ENCODE measurements around the gene SSPN.

Gene SSPN

DNA sequence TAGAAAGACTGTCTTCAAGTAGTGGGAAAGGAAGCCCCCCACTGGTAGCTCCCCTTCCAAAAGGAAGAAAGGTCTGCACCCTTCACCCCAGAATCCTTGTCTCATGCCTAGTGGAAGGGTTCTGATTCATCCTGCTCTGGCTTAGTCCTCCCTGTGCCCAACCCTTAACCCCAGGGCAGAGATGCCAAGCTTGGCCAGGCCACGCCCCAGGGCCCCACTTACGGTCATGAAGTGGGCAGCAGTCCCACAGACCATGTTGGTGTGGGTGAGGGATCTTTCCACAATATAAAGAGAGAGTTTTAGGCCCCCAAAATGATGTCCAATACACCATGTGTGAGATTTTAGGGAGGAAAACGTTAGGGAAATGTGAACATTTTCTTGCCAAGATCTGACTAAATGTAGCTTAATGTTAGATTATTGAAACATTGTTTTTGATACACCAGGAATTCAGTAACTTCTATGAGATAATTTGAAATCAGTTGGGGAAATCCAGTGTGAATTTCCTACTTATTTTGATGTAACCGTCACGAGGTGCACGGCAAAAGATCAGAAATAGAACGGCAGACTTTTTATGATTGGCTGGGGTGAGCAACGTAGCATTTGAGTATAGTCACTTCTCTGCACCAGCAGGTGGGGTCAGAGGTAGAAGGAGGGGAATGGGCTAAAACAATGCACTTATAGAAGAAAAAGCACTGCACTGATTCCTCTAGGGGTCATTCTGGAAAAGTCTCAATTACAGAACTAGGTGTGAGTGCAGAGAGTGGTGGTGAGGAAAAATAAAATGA is 8.2 kb upstream of the SSPN start:
- DNase-seq (ENCODE audit: low read depth, low spot score), result no peak

DNA sequence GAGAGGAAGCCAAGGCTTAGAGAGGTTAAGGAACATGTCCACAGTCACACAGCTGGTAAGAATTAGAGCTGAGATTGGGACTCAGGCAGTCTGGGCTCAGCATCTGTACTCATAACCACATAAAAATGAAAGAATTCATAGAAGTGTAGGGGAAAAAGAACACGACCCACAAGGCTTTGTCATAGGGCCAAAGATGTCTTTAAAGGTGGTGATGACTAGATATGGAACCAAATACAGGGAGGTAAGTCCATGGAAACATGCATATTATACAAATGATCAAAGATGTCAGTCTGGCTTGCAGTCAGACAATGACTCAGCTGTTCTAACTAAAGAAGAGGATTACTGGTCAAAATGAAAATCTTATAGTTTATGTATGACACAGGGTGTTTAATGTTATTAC is 7.2 kb upstream of the SSPN start:
- DNase-seq (ENCODE audit: low read depth, low spot score), result no peak

DNA sequence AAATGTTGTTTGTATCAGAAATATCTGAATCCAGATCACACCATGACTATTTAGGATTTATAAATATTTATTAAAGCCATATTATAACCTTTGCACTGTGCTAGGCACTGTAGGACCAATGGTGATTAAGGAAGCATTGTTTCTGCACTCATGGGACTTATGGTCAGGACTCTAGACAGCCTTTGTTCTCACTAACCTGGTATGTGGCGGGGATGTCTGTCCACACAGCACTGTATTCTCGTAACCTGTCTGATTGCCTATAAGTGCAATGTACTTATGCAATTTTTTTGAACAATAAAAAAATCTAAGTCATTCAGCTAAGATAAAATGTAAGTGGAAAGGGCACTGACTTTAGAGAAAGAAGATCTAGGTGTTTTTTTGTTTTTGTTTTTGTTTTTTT is 6.7 kb upstream of the SSPN start:
- DNase-seq (ENCODE audit: low read depth, low spot score), result no peak

- DNase-seq (ENCODE audit: low read depth, low spot score), result no peak
These were observed 3.2 kb upstream of the SSPN start for GRCh38 chr12:26192142-26192541.

GRCh38 chr12:26193539-26193938 is 1.8 kb upstream of the SSPN start:
- no peak for DNase-seq (ENCODE audit: low read depth, low spot score)

- DNase-seq (ENCODE audit: low read depth, low spot score), result no peak
These were observed 458 bp downstream of the SSPN start for GRCh38 chr12:26195641-26196420.

- DNase-seq (ENCODE audit: low read depth, low spot score), result no peak
These were observed 996 bp downstream of the SSPN start for GRCh38 chr12:26196421-26196716.

DNA sequence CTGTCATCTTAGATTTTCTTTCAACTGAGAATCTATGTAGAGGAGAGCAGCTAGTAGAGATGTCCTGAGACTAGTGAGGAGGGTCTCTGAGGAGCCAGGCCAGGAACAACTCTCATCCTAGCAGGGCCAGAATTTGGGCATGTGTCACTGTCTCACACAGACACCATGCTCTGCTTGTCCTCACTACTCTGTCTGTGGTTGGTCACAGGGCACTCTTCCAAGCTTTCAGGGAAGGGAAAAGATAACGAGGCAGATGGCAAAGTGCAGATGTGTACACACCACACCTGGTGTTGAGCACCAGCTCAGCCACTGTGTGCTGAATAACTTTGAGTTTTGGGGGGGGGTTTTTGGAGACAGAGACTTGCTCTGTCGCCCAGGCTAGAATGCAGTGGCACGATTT is 2.5 kb downstream of the SSPN start:
- no peak for DNase-seq (ENCODE audit: low read depth, low spot score)

GRCh38 chr12:26198742-26199141 is 3.4 kb downstream of the SSPN start:
- DNase-seq (ENCODE audit: low read depth, low spot score), result no peak

DNA sequence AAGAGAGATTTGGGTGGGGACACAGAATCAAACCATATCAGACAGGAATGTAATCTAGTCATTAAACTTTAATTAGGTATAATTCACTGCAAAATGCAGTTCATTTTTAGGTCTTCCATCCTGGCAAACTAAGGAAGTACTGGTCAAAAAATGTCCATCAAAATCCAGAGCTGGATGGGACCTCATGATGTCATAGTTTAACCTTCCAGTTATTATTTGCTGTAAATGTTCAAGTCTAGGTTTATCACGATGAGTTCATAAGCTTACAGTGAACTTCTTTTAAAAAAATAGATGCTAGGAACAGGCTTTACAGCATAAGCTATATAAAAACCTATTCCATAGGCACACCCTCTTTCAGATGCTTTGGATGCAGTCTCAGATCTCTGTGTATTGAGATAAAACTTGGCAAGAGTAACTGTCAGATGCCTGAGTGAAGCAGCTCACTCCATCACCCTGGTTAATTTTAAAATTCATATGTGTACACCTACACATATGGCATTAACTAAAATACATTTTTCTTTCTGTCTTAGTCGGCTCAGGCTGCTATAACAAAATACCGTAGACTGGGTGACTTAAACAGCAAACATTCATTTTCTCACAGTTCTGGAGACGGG is 7.9 kb downstream of the SSPN start:
- no peak for DNase-seq (ENCODE audit: low read depth, low spot score)

GRCh38 chr12:26204612-26205289 is 9.4 kb downstream of the SSPN start:
- DNase-seq (ENCODE audit: low read depth, low spot score), result no peak

- no peak for DNase-seq (ENCODE audit: low read depth, low spot score)
These were observed 9.9 kb downstream of the SSPN start for GRCh38 chr12:26205298-26205697.

GRCh38 chr12:26205941-26206340 is 10.6 kb downstream of the SSPN start:
- DNase-seq (ENCODE audit: low read depth, low spot score), result no peak

DNA sequence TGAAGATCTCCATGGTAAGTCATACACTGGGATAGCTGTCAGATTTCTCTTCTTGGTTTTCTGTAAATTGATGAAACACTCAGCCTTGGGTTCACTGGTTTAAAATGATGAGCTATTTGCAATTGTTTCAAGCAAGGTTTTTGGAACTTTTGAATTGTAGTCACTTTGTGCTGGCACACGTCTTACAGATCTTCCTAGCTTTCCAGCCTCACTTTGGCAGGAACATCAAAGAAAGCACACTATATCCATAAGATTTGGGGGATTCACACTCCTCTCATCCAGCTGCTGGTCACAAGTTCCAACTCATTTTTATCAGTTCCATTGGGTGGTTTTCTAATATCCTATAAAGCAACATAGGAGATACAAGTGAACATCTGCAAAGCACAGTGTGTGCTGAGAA is 16.0 kb downstream of the SSPN start:
- no peak for DNase-seq (ENCODE audit: low read depth, low spot score)

GRCh38 chr12:26212396-26212795 is 17.0 kb downstream of the SSPN start:
- DNase-seq (ENCODE audit: low read depth, low spot score), result no peak

- no peak for DNase-seq (ENCODE audit: low read depth, low spot score)
These were observed 17.6 kb downstream of the SSPN start for GRCh38 chr12:26212988-26213387.

- DNase-seq (ENCODE audit: low read depth, low spot score), result no peak
These were observed 18.7 kb downstream of the SSPN start for GRCh38 chr12:26214121-26214520.

DNA sequence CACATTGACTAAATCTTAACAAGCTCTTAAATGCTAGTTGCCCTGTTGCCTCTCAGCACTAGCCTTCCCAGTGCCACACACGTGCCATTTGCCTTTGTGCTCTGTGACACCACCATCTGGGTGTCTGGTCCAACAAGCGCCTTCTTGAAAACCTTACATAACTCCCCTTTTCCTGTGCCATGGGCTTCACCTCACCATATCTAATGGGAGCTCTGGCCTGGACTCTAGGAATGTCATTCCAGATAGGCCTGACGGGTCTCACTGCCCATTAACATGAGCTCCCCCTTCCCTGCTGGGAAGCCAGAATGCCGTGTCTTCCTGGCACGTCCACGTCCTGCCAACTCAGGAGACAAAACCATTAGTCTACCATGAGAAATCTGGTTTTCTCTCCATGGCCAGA is 24.4 kb downstream of the SSPN start:
- DNase-seq (ENCODE audit: low read depth, low spot score), result no peak

DNA sequence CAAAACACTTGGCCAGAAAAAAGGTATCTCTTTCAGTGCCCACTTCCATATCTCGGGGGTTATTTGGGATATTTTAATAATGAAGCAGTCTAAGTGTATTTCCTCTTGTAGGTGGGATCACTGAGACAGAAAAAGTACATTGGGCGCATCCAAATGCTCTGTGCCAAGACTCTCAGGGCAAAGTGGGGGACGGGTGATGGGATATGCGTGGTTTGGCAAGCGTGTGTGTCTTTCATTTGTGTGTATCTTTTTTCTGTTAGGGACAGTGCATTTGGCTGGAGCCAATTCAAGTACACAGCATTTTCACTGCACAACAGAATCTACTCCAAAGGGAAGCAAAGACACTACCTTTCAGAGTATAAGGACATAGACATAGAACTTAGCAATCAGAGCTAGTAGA is 29.3 kb downstream of the SSPN start:
- DNase-seq (ENCODE audit: low read depth, low spot score), result no peak

DNA sequence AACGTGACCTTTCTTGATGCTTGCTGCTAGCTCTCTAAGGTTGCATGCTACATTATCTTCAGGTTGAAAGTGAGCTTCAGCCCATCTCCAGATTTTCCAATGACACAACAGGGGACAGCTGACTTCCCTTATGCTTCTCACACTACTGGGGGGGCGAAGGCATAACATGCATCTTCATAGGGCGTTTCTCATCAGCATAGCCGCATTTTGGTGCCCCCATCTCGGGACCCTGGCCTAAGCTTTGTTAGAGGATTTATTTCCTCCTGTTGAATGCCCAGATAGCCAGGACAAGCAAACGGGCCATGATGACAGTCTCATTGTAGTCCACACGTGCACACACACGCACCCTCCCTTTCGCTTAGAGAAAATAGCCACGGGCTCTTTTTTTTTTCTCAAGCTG is 30.7 kb downstream of the SSPN start:
- DNase-seq (ENCODE audit: low read depth, low spot score), result no peak

- peak; percentile 3 for DNase-seq (ENCODE audit: low read depth, low spot score)
These were observed 31.4 kb downstream of the SSPN start for GRCh38 chr12:26226629-26227360.

DNA sequence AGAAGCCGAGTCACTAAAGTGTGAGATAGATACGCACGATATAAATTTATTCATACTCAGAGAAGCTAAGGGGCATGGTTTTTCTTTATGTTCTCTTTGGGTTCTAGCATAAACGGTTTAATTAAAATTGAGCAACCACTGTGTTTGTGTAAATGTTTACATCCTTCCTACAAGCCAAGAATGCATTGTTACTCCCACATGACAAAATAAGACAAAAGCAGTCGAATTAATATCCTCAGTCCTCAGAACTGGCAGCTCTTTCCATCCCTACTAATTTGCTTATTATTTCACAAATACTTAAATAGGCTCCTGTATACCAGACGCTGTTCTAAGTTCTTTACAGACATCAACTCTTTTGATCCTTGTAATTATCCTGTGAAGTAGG is 32.0 kb downstream of the SSPN start:
- DNase-seq (ENCODE audit: low read depth, low spot score), result no peak

Data from iPS DF 19.7 (cell line).